GM19328 (cell line): ENCODE measurements around the gene THAP3.
"Not testable (repeated sequence)": the region's sequence is repeated elsewhere in the genome, so short reads cannot be mapped to it uniquely, and the experiment has no call there.

Experiments
- ATAC-seq: cut with Tn5 transposase; IDR thresholded peaks from one replicate; pipeline ENCODE4 v1.9.1; 2021; ENCODE audit warnings: mild to moderate bottlenecking, moderate library complexity; ENCODE audit not compliant: unreplicated experiment

THAP3 gene

DNA sequence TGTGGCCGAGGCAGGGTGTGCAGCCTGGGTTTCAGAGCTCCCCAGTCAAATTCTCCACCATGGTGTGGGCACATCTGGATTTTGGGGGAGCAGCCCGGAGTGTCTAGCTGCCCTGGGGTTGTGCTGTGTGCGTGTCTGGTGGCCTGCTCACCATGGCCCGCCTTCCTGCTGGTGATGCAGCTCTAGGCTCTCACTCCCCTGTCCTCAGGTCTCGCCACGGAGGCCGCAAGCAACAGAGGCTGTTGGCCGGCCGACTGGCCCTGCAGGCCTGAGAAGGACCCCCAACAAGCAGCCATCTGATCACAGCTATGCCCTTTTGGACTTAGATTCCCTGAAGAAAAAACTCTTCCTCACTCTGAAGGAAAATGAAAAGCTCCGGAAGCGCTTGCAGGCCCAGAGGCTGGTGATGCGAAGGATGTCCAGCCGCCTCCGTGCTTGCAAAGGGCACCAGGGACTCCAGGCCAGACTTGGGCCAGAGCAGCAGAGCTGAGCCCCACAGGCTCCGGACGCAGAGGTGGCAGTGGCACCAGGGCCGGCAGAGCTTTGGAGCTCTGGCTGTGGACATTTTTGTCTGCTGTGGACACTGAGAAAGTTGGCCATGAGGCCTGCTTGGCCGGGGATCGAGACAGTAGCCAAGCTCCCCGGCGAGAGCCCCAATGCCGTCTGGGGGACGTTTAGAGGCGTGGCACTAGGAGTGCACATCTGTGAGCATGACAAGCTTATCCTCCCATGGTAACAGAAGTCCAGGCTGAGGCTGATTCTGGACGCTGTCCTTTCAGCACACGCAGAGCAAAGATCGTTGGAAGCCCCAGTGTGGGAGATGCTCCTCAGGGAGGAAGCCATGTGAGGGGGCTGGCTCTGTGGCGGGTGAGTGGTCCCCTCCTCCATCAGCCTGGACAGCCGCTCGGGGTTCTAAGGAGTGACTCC lies 8.2 kb downstream of the THAP3 start:
- no peak for ATAC-seq

GRCh38 chr1:6634371-6635052 lies 9.8 kb downstream of the THAP3 start:
- no peak for ATAC-seq

DNA sequence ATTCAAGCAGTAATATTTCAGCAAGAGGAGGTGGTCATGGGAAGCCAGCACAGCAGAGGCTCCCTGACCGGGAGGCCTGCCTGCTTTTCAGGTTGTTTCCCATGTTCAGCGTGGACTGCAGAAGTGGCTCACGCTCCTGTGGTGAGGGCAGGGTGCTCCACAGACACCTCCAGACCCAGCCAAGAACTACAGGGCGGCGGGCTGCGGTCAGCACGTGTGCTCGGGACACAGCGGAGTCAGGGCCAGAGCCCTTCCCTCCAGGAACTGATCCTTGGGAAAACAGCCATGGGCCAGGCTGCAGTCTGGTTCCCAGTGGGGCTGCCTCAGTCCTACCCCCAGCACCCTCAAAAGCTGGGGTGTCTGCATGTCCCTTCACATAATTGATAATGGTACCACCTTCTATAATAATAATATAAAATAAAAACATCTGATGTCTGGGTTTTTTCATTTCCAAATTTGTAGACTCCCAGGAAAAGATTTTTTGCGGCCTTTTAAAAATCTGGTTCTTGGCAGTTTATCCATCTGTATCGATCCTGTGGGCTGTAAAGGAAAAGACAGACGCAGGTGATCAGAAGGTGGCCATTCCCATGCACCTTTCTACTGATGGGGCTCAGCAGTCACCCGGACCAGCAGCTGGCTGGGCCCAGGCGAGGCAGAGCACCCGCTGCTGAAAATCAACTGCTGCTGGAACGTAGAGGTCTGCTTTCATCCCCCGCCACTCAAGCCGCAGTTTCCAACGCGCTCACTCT lies 10.7 kb downstream of the THAP3 start:
- ATAC-seq, result no peak

GRCh38 chr1:6635910-6636760 lies 11.5 kb downstream of the THAP3 start:
- ATAC-seq, result no peak

DNA sequence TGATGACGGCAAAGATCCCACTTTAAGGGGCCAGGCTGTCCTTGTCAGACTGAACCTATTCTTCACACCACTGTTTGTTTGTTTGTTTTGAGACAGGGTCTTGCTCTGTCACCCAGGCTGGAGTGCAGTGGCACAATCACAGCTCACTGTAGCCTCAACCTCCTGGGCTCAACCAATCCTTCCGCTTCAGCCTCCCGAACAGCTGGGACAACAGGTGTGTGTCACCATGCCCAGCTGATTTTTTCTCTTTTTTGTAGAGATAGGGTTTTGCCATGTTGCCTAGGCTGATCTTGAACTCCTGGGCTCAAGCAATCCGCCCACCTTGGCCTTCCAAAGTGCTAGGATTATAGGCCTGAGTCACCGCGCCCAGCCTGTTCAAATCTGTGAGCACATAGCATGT lies 12.1 kb downstream of the THAP3 start:
- not testable (repeated sequence) for ATAC-seq

GRCh38 chr1:6637770-6638169 lies 13.1 kb downstream of the THAP3 start:
- ATAC-seq, result no peak

GRCh38 chr1:6638226-6638625 lies 13.6 kb downstream of the THAP3 start:
- ATAC-seq, result no peak

DNA sequence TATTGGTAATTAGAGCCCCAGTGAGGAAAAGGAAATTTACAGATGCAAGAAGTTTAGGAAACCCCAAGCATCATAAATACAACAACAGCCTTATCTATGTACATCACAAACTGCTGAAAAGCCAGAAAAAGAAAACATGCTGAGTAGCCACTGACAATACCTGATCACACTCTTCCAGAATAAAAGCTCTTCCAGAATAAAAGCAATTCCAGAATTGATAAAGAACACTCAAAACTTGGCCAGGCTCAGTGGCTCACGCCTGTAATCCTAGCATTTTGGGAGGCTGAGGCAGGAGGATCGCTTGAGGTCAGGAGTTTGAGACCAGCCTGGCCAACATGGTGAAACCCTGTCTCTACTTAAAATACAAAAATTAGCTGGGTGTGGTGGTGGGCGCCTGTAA lies 16.2 kb downstream of the THAP3 start:
- not testable (repeated sequence) for ATAC-seq

DNA sequence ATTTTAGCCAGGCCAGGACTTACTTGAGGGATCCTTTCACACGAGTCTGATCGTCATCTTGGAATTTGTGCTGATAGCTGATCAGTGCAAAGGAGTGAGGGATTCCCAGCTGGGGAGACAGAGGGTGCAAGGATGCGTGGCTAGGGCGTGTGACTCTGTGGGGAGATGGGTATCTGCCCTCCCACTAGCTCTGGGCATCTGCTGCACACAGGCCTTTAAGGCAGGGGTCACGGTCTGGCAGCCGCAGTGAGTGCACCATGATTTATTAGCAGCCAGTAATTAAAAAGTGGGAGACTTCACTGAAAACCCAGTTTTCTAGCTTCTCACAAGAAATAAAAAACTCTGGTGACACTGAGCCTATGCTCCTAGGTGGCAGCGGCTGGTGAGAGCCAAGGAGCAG lies 20.4 kb downstream of the THAP3 start:
- ATAC-seq, result no peak

GRCh38 chr1:6646499-6647148 lies 22.0 kb downstream of the THAP3 start:
- ATAC-seq, result no peak

GRCh38 chr1:6648556-6648955 lies 23.9 kb downstream of the THAP3 start:
- ATAC-seq, result no peak

GRCh38 chr1:6651909-6652308 lies 27.2 kb downstream of the THAP3 start:
- no peak for ATAC-seq

DNA sequence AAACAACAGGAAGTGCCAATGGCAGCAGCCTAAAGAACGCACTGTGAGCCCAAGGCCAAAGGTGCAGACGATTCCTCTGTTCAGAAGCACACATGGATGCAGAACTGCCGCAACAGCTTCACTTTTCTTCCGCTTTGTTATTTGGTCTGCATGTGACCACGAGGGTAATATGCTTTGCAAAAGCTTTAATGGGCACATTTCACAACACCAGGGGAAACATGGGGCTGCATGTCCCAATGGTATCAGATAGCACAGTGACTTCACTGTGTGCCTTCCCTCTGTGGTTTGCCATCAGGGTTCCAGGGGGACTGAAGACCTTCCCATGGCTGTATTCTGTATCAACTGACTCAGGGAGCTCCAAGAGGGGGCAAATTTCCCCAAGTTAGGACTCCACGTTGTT lies 28.3 kb downstream of the THAP3 start:
- no peak for ATAC-seq

- no peak for ATAC-seq
Observed at GRCh38 chr1:6653436-6654290, 29.0 kb downstream of the THAP3 start.

DNA sequence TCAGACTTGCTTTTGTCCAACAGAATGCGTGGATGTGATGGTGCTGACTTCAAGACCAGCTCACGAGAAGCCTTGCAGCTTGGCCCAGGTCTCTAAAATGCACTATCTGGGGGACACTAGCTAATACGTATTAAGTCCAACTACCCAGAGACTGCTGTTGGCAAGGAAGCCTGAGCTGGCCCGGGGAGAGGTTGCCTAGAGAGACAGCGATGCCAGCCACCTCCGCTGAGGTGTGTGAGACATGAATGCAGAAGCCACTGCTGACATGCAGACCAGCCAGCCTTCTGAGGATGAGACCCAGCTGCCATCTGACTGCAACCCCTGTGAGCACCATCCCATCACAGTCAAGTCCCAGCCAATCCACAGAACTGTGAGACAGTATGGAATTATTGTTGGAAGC lies 32.5 kb downstream of the THAP3 start:
- ATAC-seq, result no peak

DNA sequence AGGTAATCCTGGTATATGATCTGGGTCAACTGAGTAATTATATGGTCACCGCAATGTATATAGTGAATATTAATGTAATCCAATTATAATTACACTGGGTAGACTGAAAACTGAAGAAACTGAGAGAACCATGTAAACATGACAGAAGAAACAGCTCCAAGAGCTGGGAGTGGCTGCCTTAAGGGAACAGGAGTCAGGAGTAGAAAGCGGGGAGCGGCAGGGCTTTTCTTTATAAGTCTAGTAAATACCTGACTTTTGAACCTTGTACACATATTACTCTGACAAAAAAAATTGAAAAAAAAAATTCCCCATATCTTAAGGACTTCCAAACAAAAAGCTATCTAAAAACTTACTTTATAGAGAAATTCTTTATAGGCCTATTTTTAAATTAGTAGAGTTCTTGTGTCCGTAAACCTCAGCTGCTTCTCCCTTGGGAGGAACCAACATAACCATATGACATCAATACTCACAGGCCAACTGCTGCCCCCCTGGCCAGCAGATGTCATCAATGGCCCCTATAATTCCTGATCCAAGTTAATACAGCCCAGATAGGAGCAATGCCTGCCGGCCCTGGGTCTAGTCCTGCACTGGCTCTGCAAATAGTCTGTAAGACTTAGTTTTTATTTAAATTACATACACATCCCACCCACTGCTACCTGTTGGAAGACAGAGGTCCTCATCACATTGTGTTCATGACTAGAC lies 33.8 kb downstream of the THAP3 start:
- no peak for ATAC-seq

DNA sequence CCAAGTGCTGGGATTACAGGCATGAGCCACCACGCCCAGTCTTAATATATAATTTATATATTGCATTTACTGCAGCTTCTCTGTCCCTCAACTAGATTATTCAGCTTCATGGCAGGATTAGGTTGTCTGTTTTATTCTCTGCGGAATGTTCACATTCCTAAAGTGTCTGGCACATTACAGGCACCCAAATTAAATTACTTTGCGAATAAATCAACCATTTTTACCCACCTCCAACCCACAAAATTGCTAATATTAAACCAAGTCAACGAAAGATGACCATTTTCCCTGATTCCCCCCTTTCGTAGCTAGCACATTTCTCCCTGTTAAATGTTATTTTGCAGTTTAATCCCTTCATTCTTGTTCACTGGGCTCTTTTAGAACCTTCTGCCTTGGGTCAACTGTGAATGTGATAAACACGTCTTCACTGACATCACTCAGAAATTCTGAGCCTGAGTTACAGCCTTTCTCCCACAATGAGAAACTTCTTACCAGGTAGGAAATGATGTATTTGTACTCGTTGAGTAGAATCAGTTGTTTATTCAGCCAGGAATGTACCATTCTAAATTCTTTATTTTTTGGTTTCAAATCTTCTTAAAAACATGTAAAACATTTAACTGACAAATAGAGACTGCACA lies 35.9 kb downstream of the THAP3 start:
- no peak for ATAC-seq

- ATAC-seq, result not testable (repeated sequence)
Observed at GRCh38 chr1:6662468-6662867, 37.8 kb downstream of the THAP3 start.
